Gastroesophageal sphincter (tissue), 3 donors: ENCODE results near the gene TTBK1.

ENCODE experiments used
- POLR2A ChIP-seq, 2 donors: fragments of 450-650 bp; IDR thresholded peaks; one replicate each; pipeline ENCODE4 v1.6.1; 2017; ENCODE audit warnings: antibody characterized with exemption in 2 of 2, mild to moderate bottlenecking in 2 of 2, moderate library complexity in 1 of 2
- POLR2AphosphoS5 ChIP-seq: sonication (generic); formaldehyde crosslinking; IDR thresholded peaks from one replicate; pipeline ENCODE4 v1.6.1; 2017; ENCODE audit warnings: antibody characterized with exemption
- TF ChIP-seq, protein P1 (sequence below), 4 experiments: fragments of 200-600 bp in 2 of 4; fragments of 450-650 bp in 2 of 4; sonication (generic) in 1 of 4; IDR thresholded peaks; one replicate each; pipeline ENCODE4 v1.5.1; 2017 to 2019; ENCODE audit warnings: antibody characterized with exemption in 4 of 4, mild to moderate bottlenecking in 2 of 4, moderate library complexity in 2 of 4

DNA sequence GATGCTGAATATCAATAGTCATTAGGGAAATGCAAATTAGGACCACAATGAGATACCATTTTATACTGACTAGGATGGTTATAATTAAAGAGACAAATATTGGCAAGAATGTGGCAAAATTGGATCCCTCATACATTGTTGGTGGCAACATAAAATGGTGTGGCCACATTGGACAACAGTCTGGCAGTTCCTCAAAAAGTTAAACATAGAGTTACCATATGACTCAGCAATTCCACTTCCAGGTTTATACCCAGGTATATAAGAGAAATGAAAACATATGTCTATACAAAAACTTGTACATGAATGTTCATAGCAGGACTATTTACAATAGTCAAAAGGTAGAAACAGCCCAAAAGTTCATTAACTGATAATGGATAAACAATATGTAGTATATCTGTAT is 67.3 kb downstream of the TTBK1 start:
- no peak for TF ChIP-seq POLR2A (IDR thresholded peaks at IDR 0.05)
- TF ChIP-seq, protein P1, sequence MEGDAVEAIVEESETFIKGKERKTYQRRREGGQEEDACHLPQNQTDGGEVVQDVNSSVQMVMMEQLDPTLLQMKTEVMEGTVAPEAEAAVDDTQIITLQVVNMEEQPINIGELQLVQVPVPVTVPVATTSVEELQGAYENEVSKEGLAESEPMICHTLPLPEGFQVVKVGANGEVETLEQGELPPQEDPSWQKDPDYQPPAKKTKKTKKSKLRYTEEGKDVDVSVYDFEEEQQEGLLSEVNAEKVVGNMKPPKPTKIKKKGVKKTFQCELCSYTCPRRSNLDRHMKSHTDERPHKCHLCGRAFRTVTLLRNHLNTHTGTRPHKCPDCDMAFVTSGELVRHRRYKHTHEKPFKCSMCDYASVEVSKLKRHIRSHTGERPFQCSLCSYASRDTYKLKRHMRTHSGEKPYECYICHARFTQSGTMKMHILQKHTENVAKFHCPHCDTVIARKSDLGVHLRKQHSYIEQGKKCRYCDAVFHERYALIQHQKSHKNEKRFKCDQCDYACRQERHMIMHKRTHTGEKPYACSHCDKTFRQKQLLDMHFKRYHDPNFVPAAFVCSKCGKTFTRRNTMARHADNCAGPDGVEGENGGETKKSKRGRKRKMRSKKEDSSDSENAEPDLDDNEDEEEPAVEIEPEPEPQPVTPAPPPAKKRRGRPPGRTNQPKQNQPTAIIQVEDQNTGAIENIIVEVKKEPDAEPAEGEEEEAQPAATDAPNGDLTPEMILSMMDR (IDR thresholded peaks at IDR 0.05), result no peak
- TF ChIP-seq POLR2AphosphoS5, result no peak
